ENCODE measurements around the gene NTPCR. TPM values are rescaled to one million over a fixed set of nuclear protein-coding genes. Genes with fewer than 3 reads are reported as not detected.

NTPCR gene
- total RNA-seq, 4 donors from 2014 or later: 13.5 to 53.3 (median 37.2) TPM

DNA sequence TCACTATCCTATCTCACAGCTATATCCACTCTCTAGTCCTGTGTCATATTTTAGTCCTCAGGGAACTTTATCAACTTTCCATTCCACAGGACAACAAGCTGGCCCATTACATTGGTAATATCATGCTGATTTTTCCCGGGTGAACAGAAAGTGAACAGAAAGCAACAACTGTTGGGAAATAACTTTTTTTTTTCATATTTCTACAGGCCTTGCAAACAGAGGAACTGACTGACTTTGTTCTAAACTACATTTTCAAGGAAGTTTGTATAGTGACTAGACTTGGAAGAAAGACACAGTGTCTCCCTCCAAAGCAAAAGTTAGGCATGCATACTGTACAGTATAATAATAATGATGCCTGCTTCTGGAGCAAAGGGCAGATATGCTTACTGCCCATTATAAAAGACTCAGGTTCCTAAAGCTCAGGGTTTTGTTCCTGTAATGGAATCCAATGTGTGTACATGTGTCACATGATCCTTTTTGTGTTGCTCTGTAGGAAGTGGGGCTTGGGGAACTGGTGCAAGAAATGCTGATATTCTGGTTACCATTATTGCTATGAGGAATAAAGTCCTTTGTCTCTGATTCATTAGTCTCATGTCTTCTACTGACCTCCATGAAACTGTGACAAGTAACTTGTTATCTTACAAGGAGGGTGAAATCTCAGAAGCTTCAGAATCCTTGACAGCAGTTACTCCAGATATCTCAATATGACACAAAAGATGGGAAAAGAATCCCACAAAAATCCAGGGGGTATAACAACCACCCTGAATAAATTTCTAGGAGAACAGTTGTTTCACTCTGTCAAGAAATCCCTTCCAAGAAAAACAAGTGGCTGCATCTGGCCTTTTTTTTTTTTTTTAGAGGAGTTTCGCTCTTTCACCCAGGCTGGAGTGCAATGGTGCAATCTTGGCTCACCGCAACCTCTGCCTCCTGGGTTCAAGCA is 17.7 kb upstream of the NTPCR start:
- Histone ChIP-seq H3K36me3 (no peaks in the 10 kb centered on the region), H3K4me1 (no peaks in the 10 kb centered on the region), H3K4me3 (no peak overlapping the region), H3K9me3 (no peaks in the 10 kb centered on the region), H3K27me3 (no peaks in the 10 kb centered on the region), H3K27ac (no peak overlapping the region)
- intact Hi-C loops (cut with DNase I; ENCODE audit: low total_unique reads): no loop called here
- 81 to 88% methylated on average over 3 of the region's 3 CpGs for WGBS, 2 donors (ENCODE audit: low coverage in 1 of 2)
- no peak for TF ChIP-seq POLR2AphosphoS5 (IDR thresholded peaks at IDR 0.05)
- no peak for DNase-seq
- in situ Hi-C loops (cut with MboI; ENCODE audit: low pct_ligation_motif_present in 1 of 4, low pct_unique_long_range_greater_than_20kb in 1 of 4, low sequenced_read_pairs in 3 of 4): no loop called here

GRCh38 chr1:232936941-232937340 is 13.5 kb upstream of the NTPCR start:
- intact Hi-C loops (cut with DNase I; ENCODE audit: low total_unique reads) (no loop called here), in situ Hi-C loops (cut with MboI; ENCODE audit: low pct_ligation_motif_present in 1 of 4, low pct_unique_long_range_greater_than_20kb in 1 of 4, low sequenced_read_pairs in 3 of 4) (no loop called here)
- 81 to 94% methylated on average over 2 to 6 of the region's 6 CpGs for WGBS, 2 donors (ENCODE audit: low coverage in 1 of 2)

DNA sequence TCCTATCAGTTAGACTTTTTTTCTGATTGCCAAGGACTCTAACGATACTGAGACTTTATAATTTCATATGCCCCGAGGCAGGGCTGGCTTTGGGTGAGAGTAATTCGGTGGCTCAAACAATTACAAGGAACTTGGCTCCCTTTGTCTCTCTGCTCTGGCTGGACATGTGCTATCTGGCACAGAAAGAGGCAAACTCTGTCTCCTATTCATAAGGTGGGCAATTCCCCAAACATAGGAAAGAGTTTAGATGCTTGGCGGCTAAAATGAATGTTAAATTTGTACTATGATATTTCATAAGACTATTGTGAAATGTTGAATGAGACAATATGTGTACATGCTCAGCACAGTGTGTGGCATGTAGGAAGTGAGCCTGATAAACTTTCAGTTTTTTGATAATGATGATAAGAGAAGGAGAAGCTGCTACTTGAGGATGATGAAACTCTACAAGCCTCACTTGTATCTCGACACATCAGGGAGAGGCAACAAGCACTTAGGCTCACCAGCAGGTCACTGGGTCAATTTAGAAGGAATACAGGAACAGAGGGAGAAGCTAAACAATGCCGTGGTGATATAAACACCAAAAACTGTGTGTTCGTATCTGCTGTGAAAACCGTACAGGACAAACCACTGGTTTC is 12.6 kb upstream of the NTPCR start:
- Histone ChIP-seq H3K4me3 (no peak overlapping the region), H3K9me3 (no peaks in the 10 kb centered on the region), H3K27ac (no peak overlapping the region), H3K27me3 (no peaks in the 10 kb centered on the region), H3K4me1 (no peaks in the 10 kb centered on the region), H3K36me3 (no peaks in the 10 kb centered on the region)
- DNase-seq: no peak
- in situ Hi-C loops (cut with MboI; ENCODE audit: low pct_ligation_motif_present in 1 of 4, low pct_unique_long_range_greater_than_20kb in 1 of 4, low sequenced_read_pairs in 3 of 4): no loop called here
- whole genome bisulfite sequencing, 2 donors (ENCODE audit: low coverage in 1 of 2): 57 to 76% methylated on average over 5 to 8 of the region's 8 CpGs
- intact Hi-C loops (cut with DNase I; ENCODE audit: low total_unique reads): no loop called here
- TF ChIP-seq POLR2AphosphoS5 (IDR thresholded peaks at IDR 0.05): no peak
- TF ChIP-seq POLR2A (IDR thresholded peaks at IDR 0.05): no peak
- no peak for TF ChIP-seq EP300 (IDR thresholded peaks at IDR 0.05; ENCODE audit: low read depth)
- TF ChIP-seq, protein P1, sequence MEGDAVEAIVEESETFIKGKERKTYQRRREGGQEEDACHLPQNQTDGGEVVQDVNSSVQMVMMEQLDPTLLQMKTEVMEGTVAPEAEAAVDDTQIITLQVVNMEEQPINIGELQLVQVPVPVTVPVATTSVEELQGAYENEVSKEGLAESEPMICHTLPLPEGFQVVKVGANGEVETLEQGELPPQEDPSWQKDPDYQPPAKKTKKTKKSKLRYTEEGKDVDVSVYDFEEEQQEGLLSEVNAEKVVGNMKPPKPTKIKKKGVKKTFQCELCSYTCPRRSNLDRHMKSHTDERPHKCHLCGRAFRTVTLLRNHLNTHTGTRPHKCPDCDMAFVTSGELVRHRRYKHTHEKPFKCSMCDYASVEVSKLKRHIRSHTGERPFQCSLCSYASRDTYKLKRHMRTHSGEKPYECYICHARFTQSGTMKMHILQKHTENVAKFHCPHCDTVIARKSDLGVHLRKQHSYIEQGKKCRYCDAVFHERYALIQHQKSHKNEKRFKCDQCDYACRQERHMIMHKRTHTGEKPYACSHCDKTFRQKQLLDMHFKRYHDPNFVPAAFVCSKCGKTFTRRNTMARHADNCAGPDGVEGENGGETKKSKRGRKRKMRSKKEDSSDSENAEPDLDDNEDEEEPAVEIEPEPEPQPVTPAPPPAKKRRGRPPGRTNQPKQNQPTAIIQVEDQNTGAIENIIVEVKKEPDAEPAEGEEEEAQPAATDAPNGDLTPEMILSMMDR (IDR thresholded peaks at IDR 0.05): no peak

More at GRCh38 chr1:232936941-232937340, 13.5 kb upstream of the NTPCR start:
- Histone ChIP-seq H3K27me3 (no peaks in the 10 kb centered on the region), H3K9me3 (no peaks in the 10 kb centered on the region), H3K36me3 (no peaks in the 10 kb centered on the region), H3K4me1 (no peaks in the 10 kb centered on the region), H3K27ac (no peak overlapping the region), H3K4me3 (no peak overlapping the region)
- TF ChIP-seq EP300 (IDR thresholded peaks at IDR 0.05; ENCODE audit: low read depth) (no peak), POLR2A (IDR thresholded peaks at IDR 0.05) (no peak), POLR2AphosphoS5 (IDR thresholded peaks at IDR 0.05) (no peak)
- TF ChIP-seq, protein P1 (IDR thresholded peaks at IDR 0.05): no peak
- DNase-seq: no peak

- intact Hi-C loops (cut with DNase I; ENCODE audit: low total_unique reads) (loop anchor here (1.0 kb wide), 1 partner anchor 22 kb away; no protein-coding TSS in a partner anchor), in situ Hi-C loops (cut with MboI; ENCODE audit: low pct_ligation_motif_present in 1 of 4, low pct_unique_long_range_greater_than_20kb in 1 of 4, low sequenced_read_pairs in 3 of 4) (no loop called here)
- Histone ChIP-seq H3K9me3 (no peaks in the 10 kb centered on the region), H3K4me3 (no peak overlapping the region), H3K27me3 (no peaks in the 10 kb centered on the region), H3K27ac (no peak overlapping the region), H3K4me1 (no peaks in the 10 kb centered on the region), H3K36me3 (no peaks in the 10 kb centered on the region)
- 78 to 94% methylated on average over 1 to 11 of the region's 11 CpGs for WGBS, 2 donors (ENCODE audit: low coverage in 1 of 2)
- TF ChIP-seq POLR2AphosphoS5 (IDR thresholded peaks at IDR 0.05): no peak
- TF ChIP-seq, protein P1 (IDR thresholded peaks at IDR 0.05): no peak
- no peak for TF ChIP-seq EP300 (IDR thresholded peaks at IDR 0.05; ENCODE audit: low read depth)
- TF ChIP-seq POLR2A (IDR thresholded peaks at IDR 0.05): no peak
- no peak for DNase-seq
These were observed 11.5 kb upstream of the NTPCR start for GRCh38 chr1:232938926-232939325.

Data from transverse colon (tissue), 4 donors.